GM23248 (cell line): ENCODE measurements around the gene EDA.

Experiments used
- EZH2 ChIP-seq: fragments of 200-600 bp; sonication (generic); IDR thresholded peaks from 2 replicates; pipeline ENCODE4 v1.6.1; 2018; ENCODE audit warnings: antibody characterized with exemption, mild to moderate bottlenecking; ENCODE audit not compliant: insufficient read depth, poor library complexity, severe bottlenecking
- EZH2phosphoT487 ChIP-seq: fragments of 200-600 bp; sonication (generic); IDR thresholded peaks from 2 replicates; pipeline ENCODE4 v1.6.1; 2018; ENCODE audit warnings: antibody characterized with exemption, moderate library complexity, mild to moderate bottlenecking, low read depth; ENCODE audit not compliant: insufficient read depth

- no peak for TF ChIP-seq EZH2phosphoT487
- no peak for TF ChIP-seq EZH2
Measured at GRCh38 chrX:69615779-69616456, at the start of gene EDA.
